ENCODE data around the gene KRT72.

Gene KRT72

GRCh38 chr12:52539083-52539820, 62.0 kb downstream of the KRT72 start:
- no peak for DNase-seq

GRCh38 chr12:52537101-52537500, 64.2 kb downstream of the KRT72 start:
- DNase-seq = no peak

Data from activated CD4-positive, CD25-positive, alpha-beta regulatory T cell (primary cell).